Endodermal cell (in vitro differentiated cells): ENCODE data around the gene AXDND1. TPM values are rescaled to one million over a fixed set of nuclear protein-coding genes. Genes with fewer than 3 reads are reported as not detected.

Experiments
- DNase-seq: peaks from one replicate; pipeline ENCODE4 v3.0.0-alpha.2; 2017
- H3K27ac ChIP-seq: 2 replicates; pipeline ENCODE4 v1.5.1; 2013; ENCODE audit warnings: mild to moderate bottlenecking, low read depth, low read length, moderate library complexity
- H3K27me3 ChIP-seq: 2 replicates; pipeline ENCODE4 v1.6.1; 2013; ENCODE audit warnings: mild to moderate bottlenecking, low read length, moderate library complexity; ENCODE audit not compliant: insufficient read depth, control insufficient read depth, poor library complexity, severe bottlenecking
- H3K36me3 ChIP-seq: 2 replicates; pipeline ENCODE4 v1.7.0; 2013; ENCODE audit warnings: mild to moderate bottlenecking, low read length, moderate library complexity; ENCODE audit not compliant: control insufficient read depth, insufficient read depth
- H3K4me1 ChIP-seq: one replicate; pipeline ENCODE4 v1.7.0; 2013; ENCODE audit warnings: low read length; ENCODE audit not compliant: control insufficient read depth, insufficient read depth
- H3K4me3 ChIP-seq: 2 replicates; pipeline ENCODE4 v1.5.1; 2013; ENCODE audit warnings: mild to moderate bottlenecking, low read length, moderate library complexity
- H3K9ac ChIP-seq: 2 replicates; pipeline ENCODE4 v1.6.1; 2013; ENCODE audit warnings: mild to moderate bottlenecking, low read length, moderate library complexity; ENCODE audit not compliant: poor library complexity, severe bottlenecking; ENCODE audit errors: extremely low read depth
- H3K9me3 ChIP-seq: 2 replicates; pipeline ENCODE4 v1.6.1; 2013; ENCODE audit warnings: mild to moderate bottlenecking, low read length, moderate library complexity; ENCODE audit not compliant: control insufficient read depth
- H3K27ac Mint-ChIP-seq: 2 replicates; pipeline ENCODE4 v1.8.0; 2020; ENCODE audit warnings: mixed read lengths
- H3K27me3 Mint-ChIP-seq: 2 replicates; pipeline ENCODE4 v1.8.0; 2021; ENCODE audit warnings: mild to moderate bottlenecking, mixed read lengths; ENCODE audit not compliant: insufficient read depth
- H3K36me3 Mint-ChIP-seq: 2 replicates; pipeline ENCODE4 v1.8.0; 2020; ENCODE audit warnings: low read depth, mixed read lengths
- H3K4me1 Mint-ChIP-seq: 2 replicates; pipeline ENCODE4 v1.8.0; 2020; ENCODE audit warnings: mixed read lengths
- H3K4me3 Mint-ChIP-seq: 2 replicates; pipeline ENCODE4 v1.8.0; 2020; ENCODE audit warnings: mild to moderate bottlenecking, moderate library complexity, mixed read lengths
- H3K9me3 Mint-ChIP-seq: 2 replicates; pipeline ENCODE4 v1.8.0; 2020; ENCODE audit warnings: mild to moderate bottlenecking, mixed read lengths
- CTCF ChIP-seq: fragments of 200-600 bp; sonication (generic); conservative IDR thresholded peaks from 2 replicates; pipeline ENCODE4 v1.5.0; 2021; ENCODE audit warnings: antibody characterized with exemption, mild to moderate bottlenecking
- WGBS, 2 experiments: methylation state at CpG; one replicate each; pipeline versions ENCODE4 v1.1.5 to v1.1.7; 2013; ENCODE audit warnings: missing lambda C conversion rate in 2 of 2, mixed read lengths in 1 of 2; ENCODE audit not compliant: insufficient coverage in 1 of 2, insufficient read length in 1 of 2; 5-methylcytosine and 5-hydroxymethylcytosine counted together
- total RNA-seq, 2 donors: library from RNA; stranded (reverse); fragmentation: NEBNext Ultra II Directional in 1 of 2; extraction: Animal tissue kit (Norgen Biotek cat#: 25700) in 1 of 2; gene quantifications; 2 replicates in 1 of 2; 3 replicates in 1 of 2; pipeline ENCODE4 v1.2.1, GENCODE V29; 2021

AXDND1 gene
- total RNA-seq, 2 donors from 2014 or later, result 0.69 to 1.3 TPM

- 87% methylated on average over 2 of the region's 2 CpGs; no CpG with 5 or more reads in 1 of the 2 experiments for WGBS, 2 experiments
- Histone ChIP-seq H3K4me3 (no peak overlapping the region), H3K36me3 (no peaks in the 10 kb centered on the region), H3K27me3 (no peaks in the 10 kb centered on the region), H3K9ac (no peak overlapping the region), H3K27ac (no peak overlapping the region), H3K4me1 (no peaks in the 10 kb centered on the region), H3K9me3 (no peaks in the 10 kb centered on the region)
- H3K27ac Mint-ChIP-seq, result no peak overlapping the region
- no peaks in the 10 kb centered on the region for H3K27me3 Mint-ChIP-seq
- H3K9me3 Mint-ChIP-seq, result no peaks in the 10 kb centered on the region
- peaks cover under 1% of the 10 kb centered on the region for H3K4me1 Mint-ChIP-seq
- no peak overlapping the region for H3K4me3 Mint-ChIP-seq
- DNase-seq, result no peak
- no peak for TF ChIP-seq CTCF
- H3K36me3 Mint-ChIP-seq, result no peaks in the 10 kb centered on the region
Measured at GRCh38 chr1:179549368-179549700, 183.6 kb downstream of the AXDND1 start.

DNA sequence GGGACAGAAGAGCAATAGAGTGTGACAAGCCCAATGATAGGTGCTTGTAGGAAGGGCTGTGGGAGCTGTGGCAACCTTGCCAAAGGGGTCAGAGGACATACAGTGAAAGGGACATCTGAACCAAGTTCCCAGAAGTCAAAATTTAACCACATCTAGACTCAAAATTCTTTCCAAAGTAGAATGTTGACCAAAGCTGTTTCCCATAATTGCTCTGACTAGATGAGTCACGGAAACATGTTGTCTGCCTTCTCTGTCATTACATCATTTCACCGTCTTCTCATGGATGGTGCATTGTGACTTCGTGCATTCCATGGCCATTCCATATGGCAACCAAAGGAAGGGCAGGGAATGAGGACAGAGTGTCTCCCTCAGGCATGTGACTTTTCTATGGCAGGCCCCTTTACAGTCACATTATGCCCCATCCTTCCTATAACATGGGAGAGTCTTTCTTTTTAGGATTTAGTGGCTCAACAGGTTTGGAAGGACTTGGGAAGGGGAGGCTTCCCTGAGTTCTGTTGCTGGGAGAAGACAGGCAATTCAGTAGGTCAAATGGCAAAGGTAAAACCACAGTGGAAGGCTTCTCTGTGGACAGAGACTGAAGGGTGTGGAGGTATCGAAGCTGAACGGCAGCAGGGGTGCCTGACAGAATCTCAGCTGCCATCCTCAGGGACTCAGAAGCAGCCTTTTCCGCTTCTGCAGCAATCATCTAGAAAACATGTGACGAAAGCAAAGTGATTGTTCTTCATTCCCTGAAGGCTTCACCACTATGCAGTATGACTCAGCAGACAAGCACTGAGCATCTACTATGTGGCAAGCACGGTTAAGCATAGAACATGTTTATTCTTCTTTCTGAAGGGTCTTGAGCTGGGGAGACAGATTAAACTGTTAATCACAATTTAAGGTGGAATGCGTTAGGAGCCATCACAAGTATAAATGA lies 185.2 kb downstream of the AXDND1 start:
- Mint-ChIP-seq H3K27me3 (no peaks in the 10 kb centered on the region), H3K36me3 (no peaks in the 10 kb centered on the region), H3K4me1 (peaks cover 5% of the 10 kb centered on the region), H3K9me3 (no peaks in the 10 kb centered on the region), H3K4me3 (no peak overlapping the region), H3K27ac (no peak overlapping the region)
- Histone ChIP-seq H3K27me3 (no peaks in the 10 kb centered on the region), H3K9me3 (no peaks in the 10 kb centered on the region), H3K4me1 (no peaks in the 10 kb centered on the region), H3K4me3 (no peak overlapping the region), H3K27ac (no peak overlapping the region), H3K36me3 (no peaks in the 10 kb centered on the region), H3K9ac (no peak overlapping the region)
- no peak for DNase-seq
- 69 to 74% methylated on average over 7 to 9 of the region's 9 CpGs for WGBS, 2 experiments
- TF ChIP-seq CTCF, result no peak

DNA sequence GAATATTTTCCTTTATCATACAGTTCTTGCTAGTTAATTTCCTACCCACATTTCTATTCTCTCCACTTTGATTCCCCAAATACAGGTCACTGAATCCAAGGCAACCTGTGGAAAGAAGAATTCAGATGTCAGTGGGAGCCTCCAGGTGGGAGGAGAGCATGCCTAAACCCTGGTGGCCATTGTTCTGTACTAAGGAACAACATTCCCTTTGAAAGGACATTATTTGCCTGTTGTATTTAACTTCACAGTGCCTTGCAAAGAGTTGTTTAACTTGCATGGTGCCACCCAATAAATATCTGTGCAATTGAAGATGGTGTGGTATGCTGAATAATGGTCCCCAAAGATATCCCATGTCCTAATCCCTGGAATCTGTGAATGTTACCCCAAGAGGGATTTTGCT lies 188.7 kb downstream of the AXDND1 start:
- Mint-ChIP-seq H3K4me3 (no peak overlapping the region), H3K9me3 (no peaks in the 10 kb centered on the region), H3K27ac (no peak overlapping the region), H3K36me3 (no peaks in the 10 kb centered on the region), H3K4me1 (peaks cover 5% of the 10 kb centered on the region), H3K27me3 (no peaks in the 10 kb centered on the region)
- Histone ChIP-seq H3K9ac (no peak overlapping the region), H3K36me3 (no peaks in the 10 kb centered on the region), H3K4me1 (no peaks in the 10 kb centered on the region), H3K27ac (no peak overlapping the region), H3K9me3 (no peaks in the 10 kb centered on the region), H3K4me3 (no peak overlapping the region), H3K27me3 (no peaks in the 10 kb centered on the region)
- DNase-seq, result no peak
- peak; percentile 57 for TF ChIP-seq CTCF
